ENCODE measurements around the gene GRM5.

- TF ChIP-seq POLR2A (IDR thresholded peaks at IDR 0.05; ENCODE audit: low read depth, low read length) (no peak), POLR2AphosphoS5 (IDR thresholded peaks at IDR 0.05; ENCODE audit: low read depth, low read length) (no peak), TAF1 (IDR thresholded peaks at IDR 0.05; ENCODE audit: low read depth, low read length) (no peak), SPI1 (IDR thresholded peaks at IDR 0.05; ENCODE audit: low read depth, low read length) (no peak), POU2F2 (IDR thresholded peaks at IDR 0.05; ENCODE audit: low read depth, low read length) (no peak)
Observed at GRCh38 chr11:88657076-88657738, 408.6 kb downstream of the GRM5 start.
